Middle frontal gyrus (tissue), 1 donor: ENCODE results near the gene KDM4B.
"Not testable (repeated sequence)": the region's sequence is repeated elsewhere in the genome, so short reads cannot be mapped to it uniquely, and the experiment has no call there.

Experiments
- DNase-seq: peaks from one replicate; pipeline ENCODE4 v3.0.0-alpha.2; 2015; ENCODE audit warnings: low spot score; ENCODE audit errors: extremely low spot score

The KDM4B gene

DNA sequence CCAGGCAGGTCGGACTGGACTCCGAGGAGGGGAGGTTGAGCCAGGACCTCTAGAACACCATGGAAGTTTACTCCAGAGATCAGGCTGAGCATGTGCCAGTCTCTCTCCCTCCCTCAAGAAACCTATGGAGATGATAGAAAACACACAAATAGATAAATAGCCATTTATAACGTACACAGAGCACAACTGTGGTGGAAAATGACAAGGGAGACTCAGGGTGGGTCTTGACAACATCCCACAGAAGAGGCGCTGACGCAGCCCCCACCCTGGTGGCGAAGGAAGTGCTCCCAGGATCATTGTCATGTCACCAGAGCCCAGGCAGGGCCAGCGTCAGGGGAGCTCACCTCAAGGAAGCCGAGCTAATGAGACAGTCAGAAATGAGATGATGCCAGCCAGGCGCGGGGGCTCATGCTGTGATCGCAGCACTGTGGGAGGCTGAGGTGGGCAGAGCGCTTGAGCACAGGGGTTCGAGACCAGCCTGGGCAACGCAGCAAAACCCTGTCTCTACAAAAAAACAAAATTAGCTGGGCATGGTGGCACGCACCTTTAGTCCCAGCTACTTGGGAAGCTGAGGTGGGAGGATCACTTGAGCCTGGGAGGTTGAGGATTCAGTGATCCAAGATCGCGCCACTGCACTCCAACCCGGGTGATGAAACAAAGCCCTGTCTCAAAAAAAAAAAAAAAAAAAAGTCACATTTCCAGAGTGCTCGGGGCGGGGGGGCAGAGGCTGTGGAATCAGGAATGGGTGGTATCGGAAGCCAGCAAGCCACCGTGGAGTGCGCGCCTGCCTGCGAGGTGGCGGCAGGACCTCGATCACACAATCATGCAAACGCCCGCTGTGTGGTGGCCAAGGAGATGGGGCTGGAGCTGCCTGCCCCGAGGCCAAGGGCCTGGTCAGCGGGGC is 178.4 kb downstream of the KDM4B start:
- no peak for DNase-seq

DNA sequence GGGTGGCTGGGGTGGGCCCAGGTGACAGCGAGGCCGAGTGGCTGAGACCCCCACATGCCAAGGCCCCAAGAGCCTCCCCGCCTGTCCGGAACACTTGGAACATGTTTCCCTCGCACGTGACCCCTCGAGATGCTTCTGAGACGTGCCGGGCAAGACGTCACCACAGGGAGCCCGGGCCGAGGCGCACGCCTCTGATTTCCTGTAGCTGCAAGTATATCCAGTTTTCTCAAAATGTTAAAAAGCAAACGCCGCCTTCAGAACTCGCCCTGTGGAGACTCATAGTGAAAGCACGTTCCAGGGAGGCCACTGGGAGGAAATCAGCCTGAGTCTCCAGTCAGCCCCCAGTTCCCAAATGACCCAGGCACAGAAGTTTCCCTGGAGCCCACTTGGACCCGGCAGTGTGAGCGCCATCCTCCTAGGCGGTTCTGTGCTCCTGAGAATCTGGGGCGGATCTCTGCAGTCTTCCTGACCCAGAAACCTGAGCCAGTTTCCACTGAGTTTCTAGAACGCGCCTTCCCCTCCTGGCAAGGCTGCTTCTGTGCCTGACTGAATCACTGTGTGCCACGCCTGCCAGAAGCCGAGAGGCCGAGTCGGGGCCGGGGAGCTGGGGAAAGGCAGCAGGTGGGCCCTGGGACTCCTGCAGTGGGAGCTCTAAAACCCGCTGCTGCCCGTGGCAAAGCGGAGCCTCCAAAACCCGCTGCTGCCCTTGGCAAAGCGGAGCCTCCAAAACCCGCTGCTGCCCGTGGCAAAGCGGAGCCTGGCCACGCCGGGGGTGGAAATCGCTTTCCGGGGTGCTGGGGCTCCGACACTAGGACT is 179.3 kb downstream of the KDM4B start:
- DNase-seq = peak; percentile 40

DNA sequence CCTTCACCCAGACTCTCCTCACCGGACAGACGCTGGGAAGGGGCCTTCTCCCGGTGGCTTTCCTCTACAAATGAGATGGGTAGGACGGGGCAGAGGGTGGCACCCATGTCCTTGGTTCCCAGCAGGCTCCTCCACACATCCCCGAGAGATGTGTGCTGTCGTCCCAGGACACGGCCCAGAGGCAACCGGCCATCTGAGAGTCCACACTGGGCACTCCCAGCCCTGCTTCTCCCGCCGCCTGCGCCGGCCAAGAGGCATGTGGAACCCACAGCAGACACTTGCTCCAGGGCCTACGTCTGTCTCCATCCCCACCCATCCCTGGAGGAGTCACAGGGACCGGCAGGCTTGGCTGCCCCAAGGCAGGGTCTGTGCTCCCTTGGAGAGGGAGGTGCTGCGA is 179.9 kb downstream of the KDM4B start:
- DNase-seq = no peak

DNA sequence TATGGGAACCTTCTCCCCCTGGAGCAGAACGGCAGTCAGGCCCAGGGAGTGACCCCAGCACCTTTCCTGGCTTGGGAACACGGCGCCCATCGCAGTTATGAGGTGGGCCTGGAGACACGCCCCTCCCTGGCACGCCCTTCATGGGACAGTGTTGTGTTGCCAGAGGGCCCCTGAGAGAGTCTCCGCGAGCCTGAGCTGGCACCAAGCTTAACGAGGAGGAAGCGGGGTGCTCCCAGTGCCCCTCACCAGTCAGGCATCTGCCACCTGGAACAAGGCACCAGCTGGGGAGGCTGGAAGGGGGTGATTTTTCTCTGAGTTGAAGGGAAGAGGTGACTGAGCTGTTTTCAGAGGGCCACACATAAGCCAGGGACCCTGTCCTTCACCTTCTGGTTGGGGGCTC is 180.6 kb downstream of the KDM4B start:
- no peak for DNase-seq

DNA sequence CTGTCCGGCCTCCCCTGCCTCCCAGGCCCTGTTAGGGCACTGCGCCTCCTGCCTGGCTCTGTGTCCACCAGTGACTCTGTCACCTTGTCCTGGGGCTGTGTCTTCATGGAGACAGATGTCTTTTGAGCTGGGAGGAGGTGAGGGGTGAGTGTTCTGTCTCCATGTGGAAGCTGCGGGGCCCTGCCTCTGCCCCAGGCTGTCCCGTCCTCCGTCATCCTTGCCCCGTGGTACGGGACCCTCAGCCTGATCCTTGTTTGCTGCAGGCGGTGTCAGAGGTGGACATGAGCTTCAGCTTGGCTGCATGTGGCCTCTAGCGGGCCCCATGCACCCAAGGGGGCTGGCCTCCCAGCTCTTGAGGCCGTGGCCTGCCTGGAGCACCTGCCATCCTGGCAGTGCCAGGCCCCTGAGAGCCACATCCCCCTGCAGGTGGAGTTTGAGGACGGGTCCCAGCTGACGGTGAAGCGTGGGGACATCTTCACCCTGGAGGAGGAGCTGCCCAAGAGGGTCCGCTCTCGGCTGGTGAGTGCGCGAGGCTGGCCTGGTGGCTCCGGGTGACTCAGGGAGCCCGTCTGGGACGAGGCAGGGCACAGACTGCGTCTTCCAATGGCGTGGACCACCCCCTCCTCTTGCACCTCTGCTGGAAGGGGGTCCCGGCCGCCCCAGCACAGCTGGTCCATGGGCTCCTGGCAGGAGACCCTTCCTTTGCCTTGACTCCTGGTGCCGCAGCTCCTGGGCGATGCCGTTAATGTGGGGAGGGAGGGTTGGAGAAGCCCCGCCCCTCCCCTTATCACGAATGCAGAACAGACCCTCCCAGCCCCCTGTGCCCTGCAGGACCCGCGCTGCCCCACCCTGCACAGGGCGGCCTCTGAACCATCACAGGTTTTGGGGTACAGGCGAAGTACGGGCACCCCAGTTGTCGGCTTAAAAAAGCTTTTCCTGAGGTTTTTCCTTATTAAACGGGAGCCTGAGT is 181.3 kb downstream of the KDM4B start:
- no peak for DNase-seq

DNA sequence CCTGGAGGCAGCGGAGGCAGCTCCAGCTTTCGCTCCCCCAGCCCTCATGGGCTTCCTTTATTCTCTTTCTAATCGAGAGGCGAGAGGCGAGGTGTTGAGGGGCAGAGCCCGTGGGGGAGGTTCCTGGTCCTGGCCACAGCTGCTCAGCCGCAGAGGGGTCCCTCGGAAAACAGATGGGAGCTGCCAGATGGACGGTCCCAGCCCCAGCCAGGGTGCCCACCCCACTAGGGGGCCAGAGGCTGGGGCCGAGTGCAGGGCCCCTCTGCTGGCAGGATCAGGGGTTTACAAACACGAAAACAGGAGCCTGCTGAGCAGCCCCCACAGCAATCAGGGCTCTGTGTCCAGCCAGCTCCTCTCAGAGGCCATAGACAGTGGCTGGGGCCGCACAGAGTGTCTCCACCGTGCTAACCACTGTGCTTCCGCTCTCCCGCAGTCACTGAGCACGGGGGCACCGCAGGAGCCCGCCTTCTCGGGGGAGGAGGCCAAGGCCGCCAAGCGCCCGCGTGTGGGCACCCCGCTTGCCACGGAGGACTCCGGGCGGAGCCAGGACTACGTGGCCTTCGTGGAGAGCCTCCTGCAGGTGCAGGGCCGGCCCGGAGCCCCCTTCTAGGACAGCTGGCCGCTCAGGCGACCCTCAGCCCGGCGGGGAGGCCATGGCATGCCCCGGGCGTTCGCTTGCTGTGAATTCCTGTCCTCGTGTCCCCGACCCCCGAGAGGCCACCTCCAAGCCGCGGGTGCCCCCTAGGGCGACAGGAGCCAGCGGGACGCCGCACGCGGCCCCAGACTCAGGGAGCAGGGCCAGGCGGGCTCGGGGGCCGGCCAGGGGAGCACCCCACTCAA is 182.2 kb downstream of the KDM4B start:
- no peak for DNase-seq

DNA sequence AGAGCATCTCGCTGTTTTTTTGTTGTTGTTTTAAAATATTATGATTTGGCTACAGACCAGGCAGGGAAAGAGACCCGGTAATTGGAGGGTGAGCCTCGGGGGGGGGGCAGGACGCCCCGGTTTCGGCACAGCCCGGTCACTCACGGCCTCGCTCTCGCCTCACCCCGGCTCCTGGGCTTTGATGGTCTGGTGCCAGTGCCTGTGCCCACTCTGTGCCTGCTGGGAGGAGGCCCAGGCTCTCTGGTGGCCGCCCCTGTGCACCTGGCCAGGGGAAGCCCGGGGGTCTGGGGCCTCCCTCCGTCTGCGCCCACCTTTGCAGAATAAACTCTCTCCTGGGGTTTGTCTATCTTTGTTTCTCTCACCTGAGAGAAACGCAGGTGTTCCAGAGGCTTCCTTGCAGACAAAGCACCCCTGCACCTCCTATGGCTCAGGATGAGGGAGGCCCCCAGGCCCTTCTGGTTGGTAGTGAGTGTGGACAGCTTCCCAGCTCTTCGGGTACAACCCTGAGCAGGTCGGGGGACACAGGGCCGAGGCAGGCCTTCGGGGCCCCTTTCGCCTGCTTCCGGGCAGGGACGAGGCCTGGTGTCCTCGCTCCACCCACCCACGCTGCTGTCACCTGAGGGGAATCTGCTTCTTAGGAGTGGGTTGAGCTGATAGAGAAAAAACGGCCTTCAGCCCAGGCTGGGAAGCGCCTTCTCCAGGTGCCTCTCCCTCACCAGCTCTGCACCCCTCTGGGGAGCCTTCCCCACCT is 183.3 kb downstream of the KDM4B start:
- no peak for DNase-seq

DNA sequence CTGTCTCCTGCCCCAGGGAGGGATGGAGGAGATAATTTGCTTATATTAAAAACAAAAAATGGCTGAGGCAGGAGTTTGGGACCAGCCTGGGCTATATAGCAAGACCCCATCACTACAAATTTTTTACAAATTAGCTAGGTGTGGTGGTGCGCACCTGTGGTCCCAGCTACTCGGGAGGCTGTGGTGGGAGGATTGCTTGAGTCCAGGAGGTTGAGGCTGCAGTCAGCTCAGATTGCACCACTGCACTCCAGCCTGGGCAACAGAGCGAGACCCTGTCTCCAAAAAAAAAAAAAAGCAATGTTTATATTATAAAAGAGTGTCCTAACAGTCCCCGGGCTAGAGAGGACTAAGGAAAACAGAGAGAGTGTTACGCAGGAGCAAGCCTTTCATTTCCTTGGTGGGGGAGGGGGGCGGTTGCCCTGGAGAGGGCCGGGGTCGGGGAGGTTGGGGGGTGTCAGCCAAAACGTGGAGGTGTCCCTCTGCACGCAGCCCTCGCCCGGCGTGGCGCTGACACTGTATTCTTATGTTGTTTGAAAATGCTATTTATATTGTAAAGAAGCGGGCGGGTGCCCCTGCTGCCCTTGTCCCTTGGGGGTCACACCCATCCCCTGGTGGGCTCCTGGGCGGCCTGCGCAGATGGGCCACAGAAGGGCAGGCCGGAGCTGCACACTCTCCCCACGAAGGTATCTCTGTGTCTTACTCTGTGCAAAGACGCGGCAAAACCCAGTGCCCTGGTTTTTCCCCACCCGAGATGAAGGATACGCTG is 184.0 kb downstream of the KDM4B start:
- DNase-seq = no peak

DNA sequence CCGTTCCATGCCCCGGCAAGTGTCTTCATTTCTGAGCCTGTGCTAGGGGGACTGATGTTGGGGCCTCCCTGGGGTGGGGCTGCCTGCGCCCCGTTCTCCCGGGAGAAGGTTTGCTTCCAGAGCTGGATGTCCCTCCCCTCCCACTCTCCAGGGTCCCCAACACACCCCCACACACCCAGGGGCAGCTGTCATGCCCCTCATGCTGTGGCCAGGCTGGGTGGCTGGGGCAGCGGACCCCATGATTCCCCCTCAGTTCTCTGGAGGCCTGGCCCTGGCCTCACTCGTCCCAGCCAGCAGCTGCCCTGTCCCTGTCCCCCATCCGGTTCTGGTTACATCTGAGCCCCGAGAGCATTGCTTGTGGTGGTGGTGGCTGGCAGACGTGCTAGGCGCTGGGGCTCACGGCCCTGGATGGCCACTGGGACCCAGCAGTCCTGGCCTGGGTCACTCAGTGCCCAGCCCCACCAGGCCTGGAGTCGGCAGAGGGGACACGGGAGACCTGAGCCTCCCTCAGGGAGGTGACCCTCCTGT is 184.8 kb downstream of the KDM4B start:
- no peak for DNase-seq

DNA sequence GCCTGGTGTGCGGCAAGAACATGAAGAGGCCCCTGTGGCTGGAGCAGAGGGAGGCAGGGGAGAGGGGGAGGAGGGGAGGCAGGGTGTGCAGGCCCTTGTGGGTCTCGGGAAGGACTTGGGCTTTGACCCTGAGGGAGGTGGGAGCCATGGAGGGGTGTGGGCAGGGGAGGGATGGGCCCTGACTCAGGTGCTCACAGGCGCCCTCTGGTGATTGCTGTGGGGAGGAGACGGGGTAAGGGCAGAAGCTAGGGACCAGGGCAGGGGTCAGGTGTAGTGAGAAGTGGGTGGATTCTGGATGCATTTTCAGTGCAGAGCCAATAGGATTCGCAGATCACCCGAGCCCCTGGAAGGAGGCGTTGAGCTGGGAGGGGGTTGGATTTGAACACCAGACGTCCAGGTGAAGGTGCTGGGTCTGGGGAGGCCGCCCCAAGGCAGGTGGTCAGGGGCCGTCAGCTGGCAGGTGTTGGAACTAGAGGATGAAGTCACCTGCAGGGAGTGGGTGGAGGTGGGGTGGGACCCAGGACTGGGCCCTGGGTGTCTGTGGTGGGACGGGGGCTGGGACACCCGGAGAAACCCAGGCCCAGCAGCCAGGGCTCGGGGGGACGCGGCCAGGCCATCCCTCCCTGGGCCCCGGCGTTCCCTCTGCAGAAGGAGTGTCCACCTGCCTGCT is 185.4 kb downstream of the KDM4B start:
- no peak for DNase-seq

DNA sequence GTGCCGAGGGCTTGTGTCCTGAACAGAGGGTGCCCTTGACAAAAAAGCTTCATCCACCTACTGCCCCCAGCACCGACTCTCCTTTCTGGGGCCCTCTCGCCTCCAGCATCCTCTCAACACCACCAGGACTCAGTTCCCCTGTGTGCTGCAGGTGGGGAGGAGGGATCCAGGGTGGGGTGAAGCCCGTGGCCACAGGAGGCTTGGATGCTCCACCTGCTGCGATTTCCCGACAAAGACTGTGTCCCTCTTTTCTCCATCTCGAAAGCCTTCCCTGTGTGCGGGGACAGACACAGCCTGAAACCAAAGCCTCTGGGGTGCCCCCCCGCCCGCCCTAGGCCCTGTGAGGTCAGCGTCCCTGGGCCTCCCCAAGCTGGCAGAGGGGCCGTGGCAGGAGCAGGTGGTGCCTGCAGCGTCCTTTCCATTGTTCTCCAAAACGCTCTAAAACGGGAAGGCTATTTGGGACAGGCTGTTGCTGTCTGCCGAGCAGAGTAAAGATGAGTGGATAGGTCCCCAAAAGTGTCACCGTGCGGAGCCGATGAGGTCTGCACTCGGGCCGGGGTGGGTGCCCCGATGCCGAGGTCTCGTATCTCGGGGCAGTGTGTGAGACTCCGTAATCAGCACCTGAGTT is 186.0 kb downstream of the KDM4B start:
- DNase-seq = no peak

DNA sequence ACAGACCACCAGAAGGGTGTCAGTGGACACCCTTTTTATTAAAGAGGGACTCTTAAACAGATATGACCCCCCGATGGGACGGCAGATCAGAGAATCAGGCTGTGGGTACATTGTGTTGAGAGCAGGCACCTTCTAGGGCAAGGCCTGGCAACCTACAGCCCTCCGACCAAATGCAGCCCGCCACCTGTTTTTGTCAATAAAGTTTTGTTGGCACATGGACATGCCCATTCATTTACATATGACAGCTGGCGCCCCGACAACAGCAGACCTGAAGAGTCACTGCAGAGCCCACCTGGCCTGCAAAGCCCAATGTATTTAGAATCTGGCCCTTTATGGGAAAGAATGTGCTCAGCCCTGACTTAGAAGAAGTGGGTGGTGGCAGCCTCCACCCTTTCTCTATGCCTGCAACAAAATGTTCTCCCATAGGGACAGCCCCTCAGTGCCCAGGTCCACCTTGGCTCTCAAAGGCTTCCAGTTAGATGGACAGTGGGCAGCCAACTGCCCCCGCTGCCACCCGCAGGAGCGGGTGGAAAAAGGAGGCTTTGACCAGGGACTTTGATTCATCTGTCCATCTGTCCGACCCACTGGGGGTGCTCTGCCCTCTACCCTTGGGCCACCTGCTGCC is 186.8 kb downstream of the KDM4B start:
- DNase-seq = no peak

DNA sequence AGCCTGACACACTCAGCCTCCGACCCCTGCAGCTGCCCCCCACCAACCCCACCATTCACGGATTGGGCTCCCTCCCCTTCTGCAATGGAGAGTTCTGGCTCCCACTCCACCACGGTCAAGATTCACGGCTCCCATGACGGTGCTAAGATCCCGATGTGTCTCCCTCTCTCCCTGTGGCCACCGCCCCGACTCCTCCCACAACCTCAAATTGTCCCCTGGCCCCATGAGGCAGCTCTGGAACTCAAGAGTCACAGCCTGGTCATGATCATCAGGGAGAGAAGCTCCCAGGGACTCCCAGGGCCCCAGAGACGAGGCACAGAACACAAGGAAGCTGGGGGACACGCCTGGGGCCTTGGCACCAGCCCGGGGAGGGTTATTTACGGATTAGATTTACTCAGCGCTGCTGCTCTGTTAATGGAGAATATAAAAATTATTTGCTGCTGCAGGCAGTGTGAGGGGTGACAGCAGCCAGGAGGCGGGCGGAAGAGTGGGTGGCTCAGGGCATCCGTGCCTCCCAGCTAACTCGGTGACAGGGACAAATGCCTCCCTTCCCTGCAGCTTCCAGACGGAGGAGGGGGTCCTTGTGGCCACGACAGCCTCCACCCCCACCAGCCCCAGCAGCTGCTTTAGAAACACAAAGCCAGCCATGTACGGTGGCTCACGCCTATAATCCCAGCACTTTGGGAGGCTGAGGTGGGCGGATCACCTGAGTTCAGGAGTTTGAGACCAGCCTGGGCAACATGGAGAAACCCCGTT is 187.5 kb downstream of the KDM4B start:
- no peak for DNase-seq

DNA sequence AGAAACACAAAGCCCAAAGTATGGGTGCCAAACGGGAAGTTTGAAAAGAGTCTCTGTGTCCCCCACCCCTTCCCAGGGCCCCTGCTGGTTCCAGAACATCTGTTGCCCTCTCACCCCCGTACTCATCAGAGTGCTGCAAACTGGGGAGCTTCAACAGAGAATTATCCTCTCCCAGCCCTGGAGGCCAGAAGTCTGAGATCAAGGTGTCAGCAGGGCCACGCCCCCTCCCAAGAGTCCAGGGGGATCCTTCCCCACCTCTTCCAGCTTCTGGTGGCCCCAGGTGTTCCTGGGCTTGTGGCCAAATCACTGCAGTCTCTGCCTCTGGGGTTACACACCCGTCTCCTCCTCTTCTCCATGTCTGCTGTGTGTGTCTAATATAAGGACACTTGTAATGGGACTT is 188.3 kb downstream of the KDM4B start:
- no peak for DNase-seq

DNA sequence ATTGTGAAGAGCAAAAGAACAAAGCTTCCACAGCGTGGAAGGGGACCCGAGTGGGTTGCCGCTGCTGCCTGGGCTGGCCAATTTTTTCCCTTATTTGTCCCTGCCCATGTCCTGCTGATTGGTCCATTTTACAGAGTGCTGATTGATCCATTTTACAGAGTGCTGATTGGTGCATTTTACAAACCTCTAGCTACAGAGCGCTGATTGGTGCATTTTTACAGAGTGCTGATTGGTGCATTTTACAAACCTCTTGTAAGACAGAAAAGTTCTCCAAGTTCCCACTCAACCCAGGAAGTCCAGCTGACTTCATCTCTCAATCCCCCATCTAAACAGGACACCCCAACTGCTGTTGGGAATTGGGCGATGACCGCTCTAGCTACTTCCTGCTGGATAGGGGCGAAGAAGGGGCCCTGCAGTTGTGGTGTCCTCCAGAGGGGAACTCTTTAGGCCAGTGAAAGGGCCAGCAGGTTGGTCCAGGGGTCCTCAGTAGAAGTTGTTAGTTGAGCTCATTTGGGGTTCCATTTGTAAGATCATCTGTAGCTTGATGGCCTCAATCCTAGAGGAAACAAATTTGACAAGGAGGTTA is 189.7 kb downstream of the KDM4B start:
- DNase-seq = not testable (repeated sequence)

DNA sequence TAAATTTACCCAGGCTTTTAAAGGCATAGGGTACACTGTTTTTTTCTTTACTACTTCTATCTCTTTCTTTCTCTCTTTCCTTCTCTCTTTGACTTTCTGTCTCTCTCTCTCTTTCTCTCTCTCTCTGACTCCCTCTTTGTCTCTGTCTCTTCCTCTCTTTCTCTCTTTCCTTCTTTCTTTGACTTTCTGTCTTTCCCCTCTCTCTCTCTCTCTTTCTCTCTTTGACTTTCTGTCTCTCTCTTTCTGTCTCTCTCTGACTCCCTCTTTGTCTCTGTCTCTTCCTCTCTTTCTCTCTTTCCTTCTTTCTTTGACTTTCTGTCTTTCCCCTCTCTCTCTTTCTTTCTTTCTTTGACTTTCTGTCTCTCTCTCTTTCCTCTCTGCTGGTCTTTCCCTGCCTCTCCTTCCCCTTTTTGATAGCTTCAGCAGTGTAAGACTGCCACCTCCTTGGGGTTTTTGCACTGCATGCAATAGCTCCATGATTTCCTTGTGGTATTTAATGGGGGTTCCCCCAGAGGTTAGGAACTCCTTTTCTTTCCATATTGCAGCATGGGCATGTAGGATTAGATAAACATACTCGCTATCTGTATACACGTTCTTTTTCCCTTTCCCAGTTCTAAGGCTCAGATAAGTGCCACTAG is 191.4 kb downstream of the KDM4B start:
- DNase-seq = not testable (repeated sequence)
